DOHH2 (cell line): ENCODE data around the gene NMUR1.

Source experiments
- CTCF ChIP-seq: fragments of 200-600 bp; sonication (generic); IDR thresholded peaks from one replicate; pipeline ENCODE4 v1.5.1; 2014; ENCODE audit warnings: antibody characterized with exemption, mild to moderate bottlenecking, low read depth, low read length; ENCODE audit not compliant: poor library complexity, severe bottlenecking
- EZH2phosphoT487 ChIP-seq: fragments of 200-600 bp; sonication (generic); IDR thresholded peaks from 2 replicates; pipeline ENCODE4 v1.6.1; 2017; ENCODE audit warnings: borderline replicate concordance, mild to moderate bottlenecking, antibody characterized with exemption, low read length, moderate library complexity, mixed read lengths

DNA sequence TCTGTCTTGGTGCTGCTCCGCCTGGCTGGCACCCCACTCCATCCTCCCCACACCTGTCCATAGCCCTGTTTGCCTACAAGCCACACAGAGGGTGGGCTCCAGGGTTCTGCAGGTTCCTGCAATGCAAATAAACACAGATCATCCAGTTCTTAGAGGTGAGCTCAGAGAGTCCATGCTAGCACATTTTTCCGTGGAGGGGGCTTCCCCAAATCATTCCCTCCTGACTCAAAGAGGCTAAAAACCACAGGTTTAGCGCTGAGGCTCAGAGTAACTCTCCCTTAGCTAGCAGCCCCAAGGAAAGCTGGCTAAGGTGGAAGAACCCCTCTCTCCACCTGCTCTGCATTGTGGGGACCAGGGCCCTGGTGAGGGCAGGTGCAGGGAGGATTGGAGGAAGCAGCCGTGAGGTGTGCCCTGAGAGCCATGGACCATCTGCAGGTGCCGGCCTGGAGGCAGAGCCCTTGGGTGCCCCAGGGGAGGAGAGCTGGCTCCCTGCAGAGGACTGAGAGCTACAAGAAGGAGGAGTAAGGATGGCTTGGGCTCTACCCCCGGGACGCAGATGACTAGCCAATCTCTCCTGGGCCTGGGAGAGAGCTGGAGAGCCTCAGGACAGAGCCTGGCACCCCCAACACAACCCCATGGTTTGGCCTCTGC lies 38.7 kb upstream of the NMUR1 start:
- TF ChIP-seq CTCF (no peak), EZH2phosphoT487 (no peak)
